Tibial nerve (tissue), 3 donors: ENCODE results near the gene ST6GALNAC3.

Experiments used
- CTCF ChIP-seq, 5 experiments: fragments of 200-600 bp in 3 of 5; fragments of 450-650 bp in 2 of 5; sonication (generic) in 3 of 5; IDR thresholded peaks; one replicate each; pipeline ENCODE4 v1.5.1; 2016 to 2019; ENCODE audit warnings: antibody characterized with exemption in 5 of 5, mild to moderate bottlenecking in 3 of 5, moderate library complexity in 2 of 5
- POLR2A ChIP-seq, 2 donors: fragments of 450-650 bp; IDR thresholded peaks; one replicate each; pipeline ENCODE4 v1.6.1; 2017; ENCODE audit warnings: antibody characterized with exemption in 2 of 2, mild to moderate bottlenecking in 2 of 2, moderate library complexity in 2 of 2

GRCh38 chr1:76136894-76137293 lies 62.3 kb downstream of the ST6GALNAC3 start:
- TF ChIP-seq POLR2A (IDR thresholded peaks at IDR 0.05) = no peak
- no peak for TF ChIP-seq CTCF (IDR thresholded peaks at IDR 0.05)
